Activated CD8-positive, alpha-beta memory T cell treated with anti-CD3 and anti-CD28 coated beads for 1 hour (primary cell): Measurements from ENCODE around the gene RLBP1.
A peak's percentile ranks its signal among the peaks of the same experiment; 100 is the strongest.

Experiments
- DNase-seq, 2 donors: peaks; one replicate each; pipeline ENCODE4 v3.0.0-alpha.2; 2020; ENCODE audit warnings: low read depth in 1 of 2; ENCODE audit errors: extremely low read depth in 1 of 2

Gene RLBP1

DNA sequence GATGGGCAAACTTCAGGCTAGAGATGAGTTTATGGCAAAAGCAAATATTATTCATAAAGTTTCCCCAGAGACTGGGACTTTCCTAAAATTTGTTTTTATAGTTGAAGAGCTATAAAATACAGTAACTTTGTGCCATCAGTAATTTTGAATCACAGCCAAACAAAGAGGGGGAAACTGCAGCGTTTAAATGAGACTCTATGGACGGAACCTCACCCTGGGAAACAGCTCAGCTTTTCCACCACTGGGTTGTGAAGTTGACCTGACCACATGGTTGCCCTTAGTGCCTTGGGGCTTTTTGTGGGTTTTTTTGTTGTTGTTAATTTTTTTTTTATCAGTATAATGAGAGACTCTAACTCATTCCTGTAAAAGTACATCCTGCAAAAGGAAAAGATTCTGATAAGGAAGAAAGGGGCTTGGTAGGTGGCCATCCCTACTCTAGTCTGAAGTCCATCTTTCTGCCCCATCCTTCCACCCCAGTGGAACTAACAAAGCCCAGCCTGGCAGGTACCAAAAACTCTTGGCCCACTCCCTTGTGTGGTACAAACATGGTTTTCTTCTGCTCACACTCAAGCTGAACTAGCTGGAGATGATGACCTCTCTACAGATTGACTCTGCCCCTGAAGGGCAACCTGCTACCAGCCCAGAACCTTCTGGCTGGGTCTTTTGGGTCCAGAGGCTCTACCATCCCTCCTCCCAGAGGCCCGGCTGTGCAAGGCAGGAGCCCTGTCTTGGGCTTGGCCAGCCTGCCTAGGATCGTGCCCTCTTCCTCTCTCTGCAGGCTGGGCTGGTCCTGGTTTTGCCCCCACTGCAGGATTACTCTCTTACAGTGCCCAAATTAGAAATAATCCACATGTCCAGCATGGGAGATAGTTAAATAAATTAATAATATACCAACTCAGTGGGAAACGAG lies 41.2 kb downstream of the RLBP1 start:
- DNase-seq: no peak

DNA sequence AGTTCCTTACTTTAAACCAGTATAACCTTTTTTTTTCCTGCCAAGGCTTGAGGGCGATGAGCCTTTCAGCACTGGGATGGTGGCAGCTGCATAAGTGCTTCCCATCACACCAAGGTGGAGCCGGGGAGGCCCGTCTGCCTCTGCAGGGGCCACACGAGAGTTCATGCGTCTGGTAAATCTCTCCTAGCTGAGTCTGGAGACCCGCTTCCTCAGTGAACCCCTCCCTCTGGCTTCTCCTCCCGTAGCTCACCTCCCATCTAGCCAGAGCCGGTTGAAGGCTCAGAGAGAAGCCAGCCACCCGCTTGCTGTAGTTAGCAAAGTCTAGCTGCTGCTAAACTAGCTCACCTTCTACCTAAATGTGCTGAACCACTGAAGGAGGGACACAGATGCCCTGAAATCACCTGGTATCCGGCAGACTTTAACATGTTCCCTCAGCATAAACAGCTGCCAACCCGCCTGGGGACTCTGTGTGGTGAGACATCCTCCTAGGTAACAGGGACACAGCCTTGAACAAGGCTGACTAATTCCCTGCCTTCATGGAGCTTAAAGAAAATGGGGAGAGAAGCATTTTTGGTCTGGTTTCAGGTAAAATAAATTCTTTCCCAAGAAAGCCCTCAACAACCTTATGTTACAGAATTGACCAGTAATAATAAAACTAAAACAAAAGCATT lies 42.9 kb downstream of the RLBP1 start:
- no peak for DNase-seq

DNA sequence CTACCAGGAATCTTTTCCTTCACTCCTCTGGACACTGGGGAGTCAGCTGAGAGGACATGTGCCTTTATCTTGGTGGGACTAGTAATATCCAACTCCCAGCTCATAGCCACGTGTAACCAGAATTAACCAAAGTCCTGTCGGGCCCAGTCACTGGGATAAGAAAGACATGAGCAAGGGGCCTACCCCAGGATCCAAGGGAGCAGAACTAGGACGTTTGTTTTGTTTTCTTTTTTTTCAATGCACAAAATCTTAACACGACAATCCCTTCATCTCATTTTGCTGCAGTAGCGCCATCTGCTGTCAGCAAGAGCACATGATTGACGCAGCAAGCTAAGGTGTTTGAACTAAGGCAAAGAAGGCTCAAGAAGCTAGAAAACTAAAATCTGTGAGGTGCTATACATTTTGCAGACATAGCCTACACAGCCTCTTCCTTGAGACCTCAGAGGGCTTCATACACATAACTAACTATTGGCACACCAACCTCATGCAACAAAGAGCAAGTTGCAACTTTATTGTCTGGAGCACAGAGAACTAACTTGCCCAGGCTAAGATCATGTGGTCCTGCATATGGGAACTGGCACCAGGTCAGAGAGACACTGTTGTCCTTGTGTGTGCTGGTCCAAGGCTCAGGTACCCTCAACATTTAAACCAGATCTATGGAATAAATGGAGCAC lies 43.6 kb downstream of the RLBP1 start:
- DNase-seq: peak; percentile 19 to 28

DNA sequence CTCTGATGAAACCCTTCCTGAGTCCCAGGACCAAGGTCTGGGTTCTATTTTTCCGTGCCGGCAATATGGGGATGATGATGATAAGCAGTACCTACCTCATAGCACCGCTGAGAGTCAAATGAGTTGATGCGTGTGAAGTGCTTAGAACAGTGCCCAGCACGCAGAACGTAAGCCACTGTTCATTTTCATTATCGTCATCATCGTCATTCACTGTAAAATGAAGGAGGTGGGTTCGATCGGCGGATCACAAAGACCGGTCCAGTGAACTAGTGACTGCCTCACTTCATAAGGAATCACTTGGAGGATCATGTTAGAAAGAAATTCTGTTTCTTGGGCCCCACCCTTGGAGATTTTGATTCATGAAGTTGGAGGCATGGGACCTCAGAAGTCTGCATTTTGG lies 44.3 kb downstream of the RLBP1 start:
- no peak for DNase-seq

DNA sequence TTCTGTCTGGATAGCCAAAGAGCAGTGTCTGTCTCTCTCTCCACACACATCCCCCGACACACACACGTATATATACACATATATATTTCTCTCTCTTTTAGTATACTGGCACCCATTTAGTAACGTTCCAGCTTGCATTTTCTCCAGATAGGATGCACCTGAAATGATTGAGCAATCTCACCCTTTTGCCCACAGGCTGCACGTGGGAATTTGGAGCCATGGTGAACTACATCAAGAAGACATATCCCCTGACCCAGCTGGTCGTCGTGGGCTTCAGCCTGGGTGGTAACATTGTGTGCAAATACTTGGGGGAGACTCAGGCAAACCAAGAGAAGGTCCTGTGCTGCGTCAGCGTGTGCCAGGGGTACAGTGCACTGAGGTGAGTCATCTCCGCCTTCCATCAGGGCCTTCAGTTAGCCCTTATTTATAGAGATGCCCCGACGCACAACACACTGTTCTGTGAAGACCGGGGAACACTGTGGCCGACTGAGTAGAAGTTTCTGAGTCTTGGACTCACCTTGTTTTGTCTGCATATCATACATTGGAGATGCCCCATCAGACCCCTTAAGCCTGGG lies 45.7 kb downstream of the RLBP1 start:
- DNase-seq: no peak

DNA sequence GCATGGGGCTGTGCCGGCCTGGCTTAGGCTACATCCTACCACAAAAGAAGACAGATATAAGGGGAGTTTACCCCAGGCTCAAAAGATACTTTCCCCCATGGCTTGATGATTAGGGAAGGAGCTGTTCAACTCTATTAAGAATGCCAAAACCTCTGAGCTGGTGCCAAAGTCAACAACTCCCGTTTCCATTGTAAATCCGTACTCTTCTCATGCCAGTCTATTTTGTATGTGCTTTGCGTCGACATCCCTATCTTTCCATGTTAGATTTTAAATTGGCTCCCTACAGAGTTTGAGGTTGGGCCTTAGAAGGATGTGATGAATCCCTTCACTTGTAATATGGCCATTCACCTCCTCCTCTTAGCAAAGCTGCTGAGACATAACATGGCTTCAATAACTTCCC lies 46.9 kb downstream of the RLBP1 start:
- no peak for DNase-seq

DNA sequence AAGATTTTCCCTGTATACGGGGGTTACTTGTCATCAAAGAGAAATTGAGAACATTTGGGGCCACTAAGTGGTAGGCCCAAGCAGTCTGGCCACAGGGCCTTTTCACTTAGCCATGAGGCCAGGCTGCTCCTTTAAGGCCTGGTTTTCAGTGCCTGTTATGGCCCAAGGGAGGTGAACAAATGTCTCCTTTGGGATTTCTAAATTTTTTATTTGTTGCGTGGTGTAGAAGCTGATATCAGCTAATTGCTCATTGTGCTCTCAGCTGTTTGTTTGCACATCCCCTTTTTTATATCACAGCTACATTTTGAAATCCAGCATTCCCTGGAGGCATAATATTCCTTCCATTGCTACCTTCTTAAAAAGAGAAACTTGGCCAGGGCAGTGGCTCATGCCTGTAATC lies 48.5 kb downstream of the RLBP1 start:
- DNase-seq: no peak

DNA sequence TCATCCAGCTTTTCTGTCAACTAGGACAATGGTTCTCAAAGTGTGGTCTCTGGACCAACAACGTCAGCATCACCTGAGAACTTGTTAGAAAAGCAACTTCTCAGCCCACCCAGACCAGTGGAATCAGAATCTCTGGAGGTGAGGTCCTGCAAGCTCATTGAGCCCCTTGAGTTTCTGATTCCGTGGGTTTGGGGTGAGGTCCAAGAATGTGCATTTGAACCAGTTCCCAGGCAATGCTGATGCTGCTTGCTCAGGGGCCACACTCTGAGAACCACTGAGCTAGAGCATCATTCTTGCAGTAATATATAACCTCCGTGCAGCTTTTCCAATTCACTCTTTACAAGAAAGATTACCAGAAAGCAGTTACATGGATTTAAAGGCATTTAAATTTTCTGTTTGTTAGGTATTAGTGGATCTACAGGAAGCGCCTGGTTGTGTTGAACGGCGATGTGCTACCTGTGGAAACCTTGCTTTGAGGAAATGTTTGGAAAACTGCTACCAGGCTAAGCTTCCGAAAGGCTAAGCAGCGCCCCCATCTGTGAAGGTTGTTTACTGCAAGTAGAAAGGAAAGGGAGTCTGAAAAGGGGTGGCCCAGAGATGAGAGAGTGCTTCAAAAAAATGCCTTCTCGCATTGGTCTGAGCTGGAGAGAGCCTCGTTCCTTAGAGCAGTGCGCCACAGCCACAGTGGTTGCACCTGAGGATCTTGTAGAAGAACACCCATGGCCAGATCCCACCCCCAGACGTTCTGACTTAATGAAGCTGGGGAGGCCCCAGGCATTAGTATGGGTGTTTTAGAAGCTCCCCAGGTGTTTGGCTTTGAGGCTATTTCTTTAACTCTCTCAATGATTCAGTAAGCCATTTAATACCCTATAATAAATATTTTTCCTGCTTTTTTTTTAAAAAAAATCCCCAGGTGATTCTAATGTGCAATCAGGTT lies 50.0 kb downstream of the RLBP1 start:
- peak in 1 of 2 donors; percentile 6 for DNase-seq

DNA sequence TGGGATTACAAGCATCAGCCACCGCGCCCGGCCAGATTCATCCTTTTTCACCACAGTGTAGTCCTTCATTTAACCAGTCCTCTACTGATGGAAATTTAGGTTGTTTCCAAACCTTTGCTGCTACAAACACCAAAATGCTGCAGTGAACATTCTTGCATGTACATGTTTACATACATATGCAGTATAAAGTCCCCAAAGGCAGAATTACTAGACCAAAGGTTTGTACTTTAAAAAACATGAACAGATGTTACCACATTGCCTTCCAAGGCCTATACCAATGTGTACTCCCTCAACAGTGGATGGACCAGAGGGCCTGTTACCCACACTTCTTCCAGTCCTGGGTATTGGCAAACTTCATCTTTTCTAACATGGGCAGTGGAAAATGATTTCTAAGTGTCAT lies 51.0 kb downstream of the RLBP1 start:
- DNase-seq: no peak

DNA sequence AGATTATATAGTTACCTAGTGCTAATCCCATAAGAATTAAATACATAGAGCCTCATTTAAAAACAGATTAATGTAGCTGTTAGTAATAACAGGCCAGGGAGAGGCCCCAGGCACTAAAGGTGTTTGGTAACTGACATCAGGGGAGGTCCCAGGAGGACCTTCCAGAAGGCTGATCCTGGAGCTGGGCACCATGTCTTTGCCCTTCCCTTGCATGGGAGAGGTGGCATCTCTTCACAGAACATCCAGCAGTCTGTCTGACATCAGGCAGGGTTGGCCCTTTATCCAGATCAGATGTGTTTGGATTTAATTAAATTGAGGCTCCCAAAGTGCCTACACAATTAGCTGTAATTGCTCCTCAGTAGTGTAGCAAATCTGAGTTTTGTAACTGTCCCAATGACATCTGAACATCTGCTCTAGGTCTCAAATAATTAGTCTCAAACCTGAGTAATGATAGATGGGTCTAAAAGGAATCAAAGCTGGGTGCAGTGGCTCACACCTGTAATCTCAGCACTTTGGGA lies 53.0 kb downstream of the RLBP1 start:
- DNase-seq: no peak

DNA sequence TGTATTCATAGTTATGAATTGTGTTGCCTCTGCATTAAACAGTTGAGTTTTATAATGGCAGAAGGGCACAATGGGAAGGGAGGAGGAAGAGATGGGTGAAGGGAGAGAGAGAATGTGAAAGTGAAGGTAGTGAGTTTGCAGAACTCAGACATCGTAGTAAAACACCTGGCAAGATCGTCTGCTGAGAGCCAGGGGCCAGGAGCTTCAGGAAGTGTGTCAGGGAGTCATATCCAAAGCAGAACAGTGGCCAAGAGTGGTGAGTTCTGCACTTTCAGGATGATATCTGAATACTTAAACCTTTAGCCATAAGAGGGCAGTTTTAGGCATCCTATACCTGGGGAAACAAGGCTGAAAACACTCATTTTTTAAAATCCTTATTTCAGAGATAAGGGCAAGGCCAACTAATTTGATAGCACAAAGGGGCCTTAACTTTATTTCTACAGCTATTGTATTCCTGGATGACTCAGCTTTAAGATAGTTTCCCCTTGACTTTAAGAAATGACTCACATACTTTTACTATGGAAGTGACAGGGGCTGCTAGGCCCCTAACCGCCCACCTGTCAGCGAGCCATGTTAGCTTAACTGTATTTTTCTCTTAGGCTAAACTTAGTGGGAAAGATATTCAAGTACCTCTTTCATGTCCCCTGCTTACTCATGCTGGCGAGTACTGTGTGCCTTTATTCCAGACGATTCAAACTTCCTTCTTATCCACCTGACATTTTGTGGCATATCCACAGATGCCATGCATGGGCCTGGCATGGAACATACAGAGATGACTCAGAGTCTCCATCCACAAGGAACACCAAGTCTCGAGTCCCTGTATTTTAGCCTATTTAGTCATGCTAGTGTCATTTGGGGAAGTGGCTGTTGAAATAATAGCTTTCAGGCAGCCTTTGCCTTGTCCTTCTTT lies 53.9 kb downstream of the RLBP1 start:
- DNase-seq: no peak

DNA sequence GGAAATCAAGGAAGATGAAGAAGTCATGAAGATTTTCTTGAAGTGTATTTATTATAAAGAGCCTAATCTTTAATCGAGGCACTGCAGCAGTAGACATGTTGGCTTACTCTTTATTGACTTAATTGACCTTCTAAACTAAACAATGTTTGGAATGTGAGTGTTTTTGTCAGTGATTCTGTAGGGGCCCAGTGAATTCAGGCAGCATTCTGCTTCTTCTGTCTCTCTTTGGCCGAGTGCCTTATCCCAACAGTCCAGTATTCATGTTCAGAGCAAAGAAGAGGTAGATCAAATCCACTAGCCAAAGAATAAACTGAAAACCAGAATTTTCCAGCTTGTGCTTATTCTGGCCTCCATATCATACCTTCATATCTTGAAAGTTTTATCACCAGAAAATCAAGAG lies 55.7 kb downstream of the RLBP1 start:
- DNase-seq: no peak

DNA sequence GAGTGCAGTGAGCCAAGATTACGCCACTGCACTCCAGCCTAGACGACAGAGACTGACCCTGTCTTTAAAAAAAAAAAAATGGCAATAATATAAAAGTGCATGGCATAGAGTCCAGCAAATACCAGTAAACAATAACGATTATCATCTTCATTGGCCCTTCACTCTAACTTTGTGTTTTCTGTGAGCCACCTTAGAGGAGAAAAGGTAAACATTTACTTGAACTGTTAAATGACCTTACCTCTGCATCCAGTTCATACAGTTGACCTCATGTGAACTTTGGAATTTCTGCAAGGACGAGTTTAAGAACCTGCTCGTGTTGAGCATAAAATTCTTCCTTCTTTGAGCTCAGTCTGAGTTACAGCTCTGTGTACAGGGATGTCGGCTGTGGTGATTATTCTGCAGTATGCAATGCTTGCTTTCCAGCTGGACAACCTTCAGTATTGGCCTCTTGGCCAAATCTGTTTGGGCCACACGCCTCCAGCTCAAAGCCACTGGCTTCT lies 56.6 kb downstream of the RLBP1 start:
- no peak for DNase-seq

DNA sequence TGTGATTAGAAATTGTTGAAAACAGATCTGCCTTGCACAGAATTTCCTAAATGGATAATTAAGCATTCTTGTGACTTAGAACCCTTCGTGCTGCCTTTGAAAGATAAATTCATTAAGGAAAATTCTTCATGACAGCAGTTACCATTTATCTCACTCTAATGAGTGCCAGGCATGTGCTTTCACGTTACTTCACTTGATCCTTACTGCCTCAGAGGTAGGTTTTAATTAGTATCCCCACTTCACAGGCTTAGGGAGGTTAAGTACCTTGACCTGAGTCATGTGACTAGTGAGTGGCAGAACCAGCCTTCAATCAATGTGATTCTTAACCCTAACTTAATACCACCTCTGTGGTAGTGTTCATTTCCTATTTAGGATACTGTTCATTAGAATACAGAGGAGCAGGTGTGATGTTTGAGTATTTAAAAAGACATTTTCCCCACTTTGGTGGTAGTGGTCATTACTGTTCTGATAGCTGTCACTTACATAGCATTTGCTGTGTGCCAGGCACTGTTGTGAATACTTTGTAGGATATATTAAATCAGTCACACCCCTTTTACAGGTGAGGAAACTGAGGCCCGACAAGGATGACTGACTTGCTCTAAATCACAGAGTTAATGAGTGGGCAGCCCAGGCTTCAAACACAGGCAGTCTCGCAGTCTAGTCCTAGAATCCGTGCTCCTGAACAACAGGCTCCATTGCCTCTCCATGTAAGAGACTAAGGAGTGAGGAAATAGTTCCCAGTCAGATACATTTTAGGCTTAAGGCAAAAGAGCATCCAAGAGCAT lies 57.9 kb downstream of the RLBP1 start:
- no peak for DNase-seq

DNA sequence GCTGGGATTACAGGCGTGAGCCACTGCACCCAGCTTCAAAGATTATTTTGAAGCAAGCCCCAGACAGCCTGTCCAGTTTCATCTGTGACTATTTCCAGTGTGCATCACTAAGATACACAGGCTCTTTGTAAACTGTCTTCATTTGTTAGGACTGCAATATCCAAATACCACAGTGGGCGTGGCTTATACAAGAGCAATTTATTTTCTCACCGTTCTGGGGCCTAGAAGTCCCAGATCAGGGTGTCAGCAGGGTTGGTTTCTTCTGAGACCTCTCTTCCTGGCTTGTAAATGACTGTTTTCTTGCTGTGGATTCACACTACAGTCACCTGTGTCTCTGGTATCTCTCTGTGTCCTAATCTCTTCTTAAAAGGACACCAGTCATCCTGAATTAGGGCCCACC lies 59.7 kb downstream of the RLBP1 start:
- DNase-seq: no peak
